HCT116 (cell line): ENCODE data around the gene ASGR2.
"Not testable (repeated sequence)": the region's sequence is repeated elsewhere in the genome, so short reads cannot be mapped to it uniquely, and the experiment has no call there.

Experiments
- CEBPB ChIP-seq: IDR thresholded peaks from 2 replicates; pipeline ENCODE4 v1.6.1; 2012; ENCODE audit warnings: low read depth
- EGR1 ChIP-seq: IDR thresholded peaks from 2 replicates; pipeline ENCODE4 v1.6.1; 2012; ENCODE audit warnings: low read depth
- ELF1 ChIP-seq: IDR thresholded peaks from 2 replicates; pipeline ENCODE4 v1.6.1; 2012; ENCODE audit warnings: low read depth, borderline replicate concordance
- FOSL1 ChIP-seq: IDR thresholded peaks from 2 replicates; pipeline ENCODE4 v1.6.1; 2012; ENCODE audit warnings: low read depth
- JUND ChIP-seq: IDR thresholded peaks from 2 replicates; pipeline ENCODE4 v1.6.1; 2012
- POLR2A ChIP-seq: IDR thresholded peaks from 2 replicates; pipeline ENCODE4 v1.7.0; 2011; ENCODE audit warnings: borderline replicate concordance; ENCODE audit not compliant: insufficient read depth, insufficient read length; ENCODE audit errors: extremely low read depth
- POLR2AphosphoS5 ChIP-seq: IDR thresholded peaks from 2 replicates; pipeline ENCODE4 v1.6.1; 2011; ENCODE audit warnings: mild to moderate bottlenecking, low read depth, low read length, moderate library complexity
- REST ChIP-seq: IDR thresholded peaks from 2 replicates; pipeline ENCODE4 v1.6.1; 2012; ENCODE audit warnings: low read depth
- SIN3A ChIP-seq: IDR thresholded peaks from 2 replicates; pipeline ENCODE4 v1.6.1; 2012; ENCODE audit warnings: low read depth
- SP1 ChIP-seq: IDR thresholded peaks from 2 replicates; pipeline ENCODE4 v1.6.1; 2012; ENCODE audit warnings: low read depth
- YY1 ChIP-seq: IDR thresholded peaks from 2 replicates; pipeline ENCODE4 v1.6.1; 2011; ENCODE audit warnings: low read length, low read depth, moderate library complexity, mild to moderate bottlenecking; ENCODE audit not compliant: insufficient replicate concordance; ENCODE audit errors: extremely low read depth
- ZFX ChIP-seq: fragments of 450-650 bp; IDR thresholded peaks from 2 replicates; pipeline ENCODE4 v1.6.1; 2017
- TF ChIP-seq, protein P1 (sequence below), 3 experiments: fragments of 200-600 bp in 1 of 3; sonication (generic) in 1 of 3; IDR thresholded peaks in 2 of 3; conservative IDR thresholded peaks in 1 of 3; 2 replicates each; pipeline ENCODE4 v1.5.1; 2012 to 2017; ENCODE audit warnings: low read depth in 2 of 3, low read length in 2 of 3, antibody characterized with exemption in 1 of 3, borderline replicate concordance in 1 of 3, control low read depth in 1 of 3, mild to moderate bottlenecking in 1 of 3, mixed read lengths in 1 of 3, mixed run types in 1 of 3, moderate library complexity in 1 of 3; ENCODE audit not compliant: insufficient read depth in 1 of 3

DNA sequence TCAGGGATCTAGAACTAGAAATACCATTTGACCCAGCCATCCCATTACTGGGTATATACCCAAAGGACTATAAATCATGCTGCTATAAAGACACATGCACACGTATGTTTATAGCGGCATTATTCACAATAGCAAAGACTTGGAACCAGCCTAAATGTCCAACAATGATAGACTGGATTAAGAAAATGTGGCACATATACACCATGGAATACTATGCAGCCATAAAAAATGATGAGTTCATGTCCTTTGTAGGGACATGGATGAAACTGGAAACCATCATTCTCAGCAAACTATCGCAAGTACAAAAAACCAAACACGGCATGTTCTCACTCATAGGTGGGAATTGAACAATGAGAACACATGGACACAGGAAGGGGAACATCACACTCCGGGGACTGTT, 12.9 kb upstream of the ASGR2 start:
- not testable (repeated sequence) for TF ChIP-seq POLR2A, JUND, YY1, ELF1, SP1, REST, FOSL1, EGR1, POLR2AphosphoS5, SIN3A, ZFX, CEBPB
- TF ChIP-seq, protein P1, sequence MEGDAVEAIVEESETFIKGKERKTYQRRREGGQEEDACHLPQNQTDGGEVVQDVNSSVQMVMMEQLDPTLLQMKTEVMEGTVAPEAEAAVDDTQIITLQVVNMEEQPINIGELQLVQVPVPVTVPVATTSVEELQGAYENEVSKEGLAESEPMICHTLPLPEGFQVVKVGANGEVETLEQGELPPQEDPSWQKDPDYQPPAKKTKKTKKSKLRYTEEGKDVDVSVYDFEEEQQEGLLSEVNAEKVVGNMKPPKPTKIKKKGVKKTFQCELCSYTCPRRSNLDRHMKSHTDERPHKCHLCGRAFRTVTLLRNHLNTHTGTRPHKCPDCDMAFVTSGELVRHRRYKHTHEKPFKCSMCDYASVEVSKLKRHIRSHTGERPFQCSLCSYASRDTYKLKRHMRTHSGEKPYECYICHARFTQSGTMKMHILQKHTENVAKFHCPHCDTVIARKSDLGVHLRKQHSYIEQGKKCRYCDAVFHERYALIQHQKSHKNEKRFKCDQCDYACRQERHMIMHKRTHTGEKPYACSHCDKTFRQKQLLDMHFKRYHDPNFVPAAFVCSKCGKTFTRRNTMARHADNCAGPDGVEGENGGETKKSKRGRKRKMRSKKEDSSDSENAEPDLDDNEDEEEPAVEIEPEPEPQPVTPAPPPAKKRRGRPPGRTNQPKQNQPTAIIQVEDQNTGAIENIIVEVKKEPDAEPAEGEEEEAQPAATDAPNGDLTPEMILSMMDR (IDR thresholded peaks at IDR 0.05 in 2 of 3, conservative IDR thresholded peaks at IDR 0.05 in 1 of 3; ENCODE audit: borderline replicate concordance in 1 of 3, insufficient read depth in 1 of 3, low read depth in 2 of 3, low read length in 2 of 3): not testable (repeated sequence)
